ENCODE results near the gene HIPK2. TPM values are rescaled to one million over a fixed set of nuclear protein-coding genes. Genes with fewer than 3 reads are reported as not detected.

HIPK2 gene
- total RNA-seq, 1 donor from 2014 or later: 72.3 TPM

DNA sequence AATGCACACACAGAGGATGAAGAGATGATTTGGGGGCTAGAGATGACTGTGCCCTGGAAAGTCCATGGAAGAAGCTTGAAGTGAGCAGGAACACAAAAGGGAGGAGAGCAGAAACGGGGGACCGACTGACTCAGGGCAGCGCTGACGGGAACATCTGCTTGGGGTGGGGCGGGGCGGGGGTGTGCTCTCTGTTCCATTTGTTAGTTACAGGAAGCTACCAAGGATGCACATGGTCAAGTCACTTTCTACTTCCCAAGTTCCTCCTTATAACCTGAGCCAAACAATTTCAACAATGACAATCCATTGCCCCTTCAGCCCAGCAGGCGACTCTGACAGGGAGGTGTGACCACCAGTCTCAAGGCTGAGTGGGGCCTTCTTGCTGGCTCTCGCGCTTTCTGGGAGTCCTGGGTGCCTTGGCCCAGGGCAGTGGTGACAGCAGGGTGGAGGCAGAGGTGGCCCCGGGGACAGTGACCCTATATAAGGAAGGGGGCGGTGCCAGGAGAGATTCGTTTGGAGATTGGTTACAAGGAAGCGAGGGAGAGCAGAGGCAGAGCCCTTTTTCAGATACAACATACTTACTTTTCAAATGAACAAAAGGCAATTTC, 214.7 kb downstream of the HIPK2 start:
- Mint-ChIP-seq H3K4me1 (ENCODE audit: low read depth) (no peaks in the 10 kb centered on the region), H3K4me3 (ENCODE audit: unreplicated experiment) (no peak overlapping the region)

GRCh38 chr7:139562491-139562890, 215.3 kb downstream of the HIPK2 start:
- H3K4me1 Mint-ChIP-seq (ENCODE audit: low read depth): no peaks in the 10 kb centered on the region

More for the DNA sequence above, 214.7 kb downstream of the HIPK2 start:
- no peak for DNase-seq (ENCODE audit: low spot score)
- TF ChIP-seq, protein P1, sequence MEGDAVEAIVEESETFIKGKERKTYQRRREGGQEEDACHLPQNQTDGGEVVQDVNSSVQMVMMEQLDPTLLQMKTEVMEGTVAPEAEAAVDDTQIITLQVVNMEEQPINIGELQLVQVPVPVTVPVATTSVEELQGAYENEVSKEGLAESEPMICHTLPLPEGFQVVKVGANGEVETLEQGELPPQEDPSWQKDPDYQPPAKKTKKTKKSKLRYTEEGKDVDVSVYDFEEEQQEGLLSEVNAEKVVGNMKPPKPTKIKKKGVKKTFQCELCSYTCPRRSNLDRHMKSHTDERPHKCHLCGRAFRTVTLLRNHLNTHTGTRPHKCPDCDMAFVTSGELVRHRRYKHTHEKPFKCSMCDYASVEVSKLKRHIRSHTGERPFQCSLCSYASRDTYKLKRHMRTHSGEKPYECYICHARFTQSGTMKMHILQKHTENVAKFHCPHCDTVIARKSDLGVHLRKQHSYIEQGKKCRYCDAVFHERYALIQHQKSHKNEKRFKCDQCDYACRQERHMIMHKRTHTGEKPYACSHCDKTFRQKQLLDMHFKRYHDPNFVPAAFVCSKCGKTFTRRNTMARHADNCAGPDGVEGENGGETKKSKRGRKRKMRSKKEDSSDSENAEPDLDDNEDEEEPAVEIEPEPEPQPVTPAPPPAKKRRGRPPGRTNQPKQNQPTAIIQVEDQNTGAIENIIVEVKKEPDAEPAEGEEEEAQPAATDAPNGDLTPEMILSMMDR (IDR thresholded peaks at IDR 0.05): no peak
- H3K27ac Mint-ChIP-seq (ENCODE audit: unreplicated experiment): no peak overlapping the region
- H3K9me3 Mint-ChIP-seq (ENCODE audit: low read depth): peaks cover 4% of the 10 kb centered on the region
- peaks cover 24% of the 10 kb centered on the region for H3K36me3 Mint-ChIP-seq (ENCODE audit: low read depth)
- no peaks in the 10 kb centered on the region for H3K27me3 Mint-ChIP-seq (ENCODE audit: low read depth)

GRCh38 chr7:139560678-139561077, 217.1 kb downstream of the HIPK2 start:
- H3K4me3 Mint-ChIP-seq (ENCODE audit: unreplicated experiment): no peak overlapping the region
- peaks cover 4% of the 10 kb centered on the region for H3K9me3 Mint-ChIP-seq (ENCODE audit: low read depth)
- no peaks in the 10 kb centered on the region for H3K4me1 Mint-ChIP-seq (ENCODE audit: low read depth)
- H3K27ac Mint-ChIP-seq (ENCODE audit: unreplicated experiment): no peak overlapping the region
- no peak for DNase-seq (ENCODE audit: low spot score)
- TF ChIP-seq, protein P1 (IDR thresholded peaks at IDR 0.05): no peak
- peaks cover 13% of the 10 kb centered on the region for H3K36me3 Mint-ChIP-seq (ENCODE audit: low read depth)
- H3K27me3 Mint-ChIP-seq (ENCODE audit: low read depth): no peaks in the 10 kb centered on the region

More at GRCh38 chr7:139562491-139562890, 215.3 kb downstream of the HIPK2 start:
- TF ChIP-seq, protein P1 (IDR thresholded peaks at IDR 0.05): no peak
- Mint-ChIP-seq H3K9me3 (ENCODE audit: low read depth) (peaks cover 4% of the 10 kb centered on the region), H3K36me3 (ENCODE audit: low read depth) (peaks cover 19% of the 10 kb centered on the region), H3K27ac (ENCODE audit: unreplicated experiment) (no peak overlapping the region), H3K4me3 (ENCODE audit: unreplicated experiment) (no peak overlapping the region), H3K27me3 (ENCODE audit: low read depth) (no peaks in the 10 kb centered on the region)
- no peak for DNase-seq (ENCODE audit: low spot score)

DNA sequence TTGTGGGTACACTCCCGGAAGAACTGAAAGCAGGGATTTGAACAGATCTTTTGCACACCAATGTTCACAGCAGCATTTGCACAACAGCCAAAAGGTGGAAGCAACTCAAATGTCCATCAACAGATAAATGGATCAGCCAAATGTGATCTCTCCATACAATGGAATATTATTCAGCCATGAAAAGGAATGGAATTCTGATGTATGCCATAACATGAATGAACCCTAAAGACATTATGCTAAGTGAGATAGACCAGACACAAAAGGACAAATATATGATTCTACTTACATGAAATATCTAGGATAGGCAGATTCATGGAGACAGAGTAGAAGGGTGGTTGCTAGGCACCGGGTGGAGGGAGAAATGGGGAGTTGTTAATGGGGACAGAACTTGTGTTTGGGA, 217.6 kb downstream of the HIPK2 start:
- Mint-ChIP-seq H3K9me3 (ENCODE audit: low read depth) (peaks cover 4% of the 10 kb centered on the region), H3K4me1 (ENCODE audit: low read depth) (no peaks in the 10 kb centered on the region), H3K27me3 (ENCODE audit: low read depth) (no peaks in the 10 kb centered on the region), H3K4me3 (ENCODE audit: unreplicated experiment) (no peak overlapping the region), H3K36me3 (ENCODE audit: low read depth) (peaks cover 13% of the 10 kb centered on the region), H3K27ac (ENCODE audit: unreplicated experiment) (no peak overlapping the region)
- TF ChIP-seq, protein P1 (IDR thresholded peaks at IDR 0.05): no peak
- no peak for DNase-seq (ENCODE audit: low spot score)

DNA sequence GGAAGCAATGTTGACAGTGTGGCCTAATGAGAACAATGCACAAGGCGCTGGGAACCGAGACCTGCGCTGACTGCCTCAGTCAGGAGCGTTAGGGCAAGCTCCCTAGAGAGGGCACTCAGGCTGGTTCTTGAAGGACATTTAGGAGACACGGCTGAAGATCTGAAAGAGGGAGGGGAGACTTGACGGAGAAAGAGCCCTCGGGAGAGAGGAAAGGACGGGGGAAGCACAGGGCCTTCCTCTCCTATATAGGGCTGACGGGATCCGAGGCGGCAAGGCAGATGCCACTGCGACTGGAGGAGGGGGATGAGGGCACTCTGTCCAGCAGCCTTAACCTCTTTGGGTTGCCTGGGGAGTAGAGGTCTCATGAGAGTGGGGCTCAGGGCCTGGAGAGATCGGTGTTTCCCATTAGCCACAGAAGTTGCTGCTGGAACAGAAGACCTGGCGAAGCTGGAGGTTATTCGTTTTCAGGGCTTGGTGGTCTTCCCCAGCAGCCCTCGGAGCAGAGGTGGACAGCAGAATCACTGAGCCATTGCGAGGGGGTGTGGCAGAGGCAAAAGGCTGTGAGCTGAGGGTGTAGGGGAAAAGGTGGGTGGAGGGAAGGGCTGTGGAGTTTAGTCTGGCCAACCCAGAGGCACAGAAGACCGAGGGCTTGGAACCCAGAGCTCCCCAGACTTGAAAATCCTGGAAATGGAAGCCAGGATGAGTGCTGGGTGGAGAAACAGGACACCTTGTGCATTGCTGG, 218.3 kb downstream of the HIPK2 start:
- no peaks in the 10 kb centered on the region for H3K27me3 Mint-ChIP-seq (ENCODE audit: low read depth)
- no peak overlapping the region for H3K4me3 Mint-ChIP-seq (ENCODE audit: unreplicated experiment)
- no peak overlapping the region for H3K27ac Mint-ChIP-seq (ENCODE audit: unreplicated experiment)
- H3K9me3 Mint-ChIP-seq (ENCODE audit: low read depth): peaks cover 4% of the 10 kb centered on the region
- TF ChIP-seq, protein P1 (IDR thresholded peaks at IDR 0.05): no peak
- no peak for DNase-seq (ENCODE audit: low spot score)
- no peaks in the 10 kb centered on the region for H3K4me1 Mint-ChIP-seq (ENCODE audit: low read depth)
- H3K36me3 Mint-ChIP-seq (ENCODE audit: low read depth): peaks cover 13% of the 10 kb centered on the region
